Measurements from ENCODE around the gene C9. TPM values are rescaled to one million over a fixed set of nuclear protein-coding genes. Genes with fewer than 3 reads are reported as not detected.

C9 gene
- polyA plus RNA-seq, 1 donor from 2014 or later = not detected

GRCh38 chr5:39328731-39329130, 35.6 kb downstream of the C9 start:
- no peaks in the 10 kb centered on the region for H3K9me3 ChIP-seq (ENCODE audit: low read length)
- H3K27me3 ChIP-seq (ENCODE audit: insufficient read depth, low read depth, low read length) = no peaks in the 10 kb centered on the region
- no peak overlapping the region for H3K4me2 ChIP-seq (ENCODE audit: low read length)
- H3K9me2 ChIP-seq (ENCODE audit: insufficient read depth, low read length) = no peaks in the 10 kb centered on the region
- no peak for TF ChIP-seq EZH2 (IDR thresholded peaks at IDR 0.05; ENCODE audit: borderline replicate concordance, insufficient read depth, low read length, poor library complexity, severe bottlenecking)
- no peak for TF ChIP-seq CTCF (IDR thresholded peaks at IDR 0.05; ENCODE audit: poor library complexity, severe bottlenecking)
- TF ChIP-seq POLR2AphosphoS5 (IDR thresholded peaks at IDR 0.05) = no peak
- TF ChIP-seq RAD21 (conservative IDR thresholded peaks at IDR 0.05) = no peak
- no peak for TF ChIP-seq REST (IDR thresholded peaks at IDR 0.05; ENCODE audit: borderline replicate concordance)
- no peak for TF ChIP-seq EP300 (conservative IDR thresholded peaks at IDR 0.05; ENCODE audit: poor library complexity, severe bottlenecking)
- no peak for TF ChIP-seq SMC3 (conservative IDR thresholded peaks at IDR 0.05; ENCODE audit: poor library complexity)
- no peak for TF ChIP-seq MXI1 (conservative IDR thresholded peaks at IDR 0.05; ENCODE audit: poor library complexity, severe bottlenecking)
- no peak for TF ChIP-seq TAF1 (IDR thresholded peaks at IDR 0.05; ENCODE audit: low read depth)
- no peaks in the 10 kb centered on the region for H3F3A ChIP-seq (ENCODE audit: insufficient read depth, low read length, poor library complexity, severe bottlenecking)
- H3K9ac ChIP-seq (ENCODE audit: low read length) = no peak overlapping the region
- H4K20me1 ChIP-seq (ENCODE audit: insufficient read depth) = no peaks in the 10 kb centered on the region
- no peak overlapping the region for H3K27ac ChIP-seq (ENCODE audit: low read length)
- no peaks in the 10 kb centered on the region for H3K36me3 ChIP-seq (ENCODE audit: insufficient read depth, low read length)
- no peaks in the 10 kb centered on the region for H3K79me2 ChIP-seq (replicated peaks; ENCODE audit: insufficient read depth, low read length)
- no peak overlapping the region for H2AFZ ChIP-seq (ENCODE audit: low read depth, low read length)
- H3K4me3 ChIP-seq (ENCODE audit: low read length) = no peak overlapping the region

- Histone ChIP-seq H4K20me1 (ENCODE audit: insufficient read depth) (no peaks in the 10 kb centered on the region), H3K79me2 (replicated peaks; ENCODE audit: insufficient read depth, low read length) (no peaks in the 10 kb centered on the region), H3F3A (ENCODE audit: insufficient read depth, low read length, poor library complexity, severe bottlenecking) (no peaks in the 10 kb centered on the region), H3K9me2 (ENCODE audit: insufficient read depth, low read length) (no peaks in the 10 kb centered on the region), H3K9ac (ENCODE audit: low read length) (no peak overlapping the region), H3K4me3 (ENCODE audit: low read length) (no peak overlapping the region), H3K27ac (ENCODE audit: low read length) (no peak overlapping the region), H3K36me3 (ENCODE audit: insufficient read depth, low read length) (no peaks in the 10 kb centered on the region), H3K27me3 (ENCODE audit: insufficient read depth, low read depth, low read length) (no peaks in the 10 kb centered on the region), H2AFZ (ENCODE audit: low read depth, low read length) (no peak overlapping the region), H3K9me3 (ENCODE audit: low read length) (no peaks in the 10 kb centered on the region), H3K4me2 (ENCODE audit: low read length) (no peak overlapping the region)
- TF ChIP-seq MXI1 (conservative IDR thresholded peaks at IDR 0.05; ENCODE audit: poor library complexity, severe bottlenecking) (no peak), REST (IDR thresholded peaks at IDR 0.05; ENCODE audit: borderline replicate concordance) (no peak), EP300 (conservative IDR thresholded peaks at IDR 0.05; ENCODE audit: poor library complexity, severe bottlenecking) (no peak), POLR2AphosphoS5 (IDR thresholded peaks at IDR 0.05) (no peak), CTCF (IDR thresholded peaks at IDR 0.05; ENCODE audit: poor library complexity, severe bottlenecking) (no peak), SMC3 (conservative IDR thresholded peaks at IDR 0.05; ENCODE audit: poor library complexity) (no peak), EZH2 (IDR thresholded peaks at IDR 0.05; ENCODE audit: borderline replicate concordance, insufficient read depth, low read length, poor library complexity, severe bottlenecking) (no peak), TAF1 (IDR thresholded peaks at IDR 0.05; ENCODE audit: low read depth) (no peak), RAD21 (conservative IDR thresholded peaks at IDR 0.05) (no peak)
These were observed 40.8 kb downstream of the C9 start for GRCh38 chr5:39323542-39323941.

All from neural cell (in vitro differentiated cells).